Activated naive CD4-positive, alpha-beta T cell treated with anti-CD3 and anti-CD28 coated beads for 36 hours (primary cell): Measurements from ENCODE around the gene ZNF652. TPM values are rescaled to one million over a fixed set of nuclear protein-coding genes. Genes with fewer than 3 reads are reported as not detected.
"Not testable (repeated sequence)": the region's sequence is repeated elsewhere in the genome, so short reads cannot be mapped to it uniquely, and the experiment has no call there.

ENCODE experiments used
- CTCF ChIA-PET: fragments of 350-600 bp; sonication (Branson Sonifier 250); formaldehyde crosslinking; loops from one replicate; lab custom pipeline; 2021; ENCODE audit warnings: antibody characterized with exemption; lab: Charles Lee
- DNase-seq: peaks from one replicate; pipeline ENCODE4 v3.0.0-alpha.2; 2020
- H3K27ac Mint-ChIP-seq: one replicate; pipeline ENCODE4 v1.8.0; 2021; ENCODE audit warnings: mild to moderate bottlenecking, mixed read lengths
- H3K27me3 Mint-ChIP-seq: one replicate; pipeline ENCODE4 v1.8.0; 2021; ENCODE audit warnings: low read depth, mixed read lengths
- H3K36me3 Mint-ChIP-seq: one replicate; pipeline ENCODE4 v1.8.0; 2021; ENCODE audit warnings: low read depth, mixed read lengths
- H3K4me1 Mint-ChIP-seq: one replicate; pipeline ENCODE4 v1.8.0; 2021; ENCODE audit warnings: low read depth, mixed read lengths
- H3K4me3 Mint-ChIP-seq: one replicate; pipeline ENCODE4 v1.8.0; 2021; ENCODE audit warnings: mild to moderate bottlenecking, moderate library complexity, mixed read lengths
- H3K9me3 Mint-ChIP-seq: one replicate; pipeline ENCODE4 v1.8.0; 2021; ENCODE audit warnings: mixed read lengths
- intact Hi-C: fragments of 100-400 bp; cut with micrococcal nuclease; formaldehyde crosslinking; loops from one replicate; pipeline ENCODE4 v1.15.1; 2023
- total RNA-seq, 2 experiments: library from RNA; stranded (reverse); gene quantifications; one replicate each; pipeline ENCODE4 v1.2.3, GENCODE V29; 2021

ZNF652 gene
- total RNA-seq, 2 experiments from 2014 or later = 5.5 to 5.8 TPM

DNA sequence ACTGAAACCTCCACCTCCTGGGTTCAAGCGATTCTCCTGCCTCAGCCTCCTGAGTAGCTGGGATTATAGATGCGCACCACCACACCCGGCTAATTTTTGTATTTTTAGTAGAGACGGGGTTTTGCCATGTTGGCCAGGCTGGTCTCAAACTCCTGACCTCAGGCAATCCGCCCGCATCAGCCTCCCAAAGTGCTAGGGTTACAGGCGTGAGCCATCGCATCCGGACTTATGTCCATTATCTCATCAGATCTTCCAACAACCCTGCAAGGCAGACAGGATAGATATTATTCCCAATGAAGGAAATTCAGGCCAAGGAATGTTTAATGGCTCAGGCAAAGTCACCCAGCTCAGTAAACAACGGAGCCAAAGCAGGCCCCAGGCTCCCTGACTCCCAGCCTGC is 3.1 kb upstream of the ZNF652 start:
- H3K27me3 Mint-ChIP-seq, H3K4me3 Mint-ChIP-seq, intact Hi-C loops, H3K9me3 Mint-ChIP-seq, DNase-seq, H3K4me1 Mint-ChIP-seq, H3K27ac Mint-ChIP-seq, H3K36me3 Mint-ChIP-seq: not testable (repeated sequence)
- CTCF ChIA-PET = interaction anchor here (1.0 to 6.4 kb wide), 5 partner anchors 15 to 48 kb away, joined by 3 to 105 read pairs (median 5); no protein-coding TSS in a partner anchor

DNA sequence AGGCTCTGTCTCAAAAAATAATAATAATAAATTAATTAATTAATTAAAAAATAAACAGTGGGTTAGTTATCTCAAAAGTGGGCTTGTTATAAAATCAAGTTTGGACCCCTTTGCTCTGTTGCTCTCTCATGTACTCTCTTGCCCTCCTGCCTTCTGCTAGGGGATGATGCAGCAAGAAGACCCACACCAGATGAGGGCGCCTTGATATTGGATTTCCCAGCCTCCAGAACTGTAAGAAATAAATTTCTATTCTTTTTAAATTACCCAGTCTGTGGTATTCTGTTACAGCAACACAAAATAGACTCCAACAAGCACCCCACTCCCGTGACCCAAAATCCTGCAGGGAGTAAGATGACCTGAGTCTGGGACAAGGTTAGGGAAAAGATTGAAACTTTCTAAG is 2.1 kb upstream of the ZNF652 start:
- Mint-ChIP-seq H3K4me1 (peaks cover 18% of the 10 kb centered on the region), H3K9me3 (no peaks in the 10 kb centered on the region), H3K27ac (no peak overlapping the region), H3K4me3 (no peak overlapping the region), H3K27me3 (no peaks in the 10 kb centered on the region), H3K36me3 (no peaks in the 10 kb centered on the region)
- intact Hi-C loops = loop anchor here (5.0 kb wide), 1 partner anchor 693 kb away; the partner anchor contains the start of gene ITGA3
- CTCF ChIA-PET = interaction anchor here (1.0 to 6.4 kb wide), 5 partner anchors 14 to 192 kb away, joined by 3 to 105 read pairs (median 4); no protein-coding TSS in a partner anchor
- no peak for DNase-seq

DNA sequence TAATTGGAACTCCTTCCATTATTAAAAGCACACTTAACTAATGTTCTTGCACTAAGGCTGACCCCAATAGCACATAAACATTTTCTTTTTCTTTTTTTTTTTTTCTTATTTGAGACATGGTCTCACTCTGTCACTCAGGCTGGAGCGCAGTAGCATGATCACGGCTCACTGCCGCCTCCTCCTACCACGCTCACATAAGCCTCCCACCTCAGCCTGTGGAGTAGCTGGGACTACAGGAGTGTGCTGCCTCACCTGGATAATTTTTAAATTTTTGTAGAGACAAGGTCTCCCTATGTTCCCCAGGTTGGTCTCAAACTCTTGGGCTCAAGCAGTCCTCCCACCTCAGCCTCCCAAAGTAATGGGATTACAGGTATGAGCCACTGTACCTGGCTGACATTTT is 1.2 kb upstream of the ZNF652 start:
- no peak for DNase-seq
- Mint-ChIP-seq H3K27ac (no peak overlapping the region), H3K4me3 (no peak overlapping the region), H3K9me3 (no peaks in the 10 kb centered on the region), H3K27me3 (no peaks in the 10 kb centered on the region), H3K4me1 (peaks cover 27% of the 10 kb centered on the region), H3K36me3 (no peaks in the 10 kb centered on the region)
- intact Hi-C loops = loop anchor here (5.0 kb wide), 1 partner anchor 694 kb away; the partner anchor contains the start of gene ITGA3
- CTCF ChIA-PET = interaction anchor here (1.0 to 1.8 kb wide), 5 partner anchors 24 to 193 kb away, joined by 3 to 5 read pairs (median 3); no protein-coding TSS in a partner anchor

DNA sequence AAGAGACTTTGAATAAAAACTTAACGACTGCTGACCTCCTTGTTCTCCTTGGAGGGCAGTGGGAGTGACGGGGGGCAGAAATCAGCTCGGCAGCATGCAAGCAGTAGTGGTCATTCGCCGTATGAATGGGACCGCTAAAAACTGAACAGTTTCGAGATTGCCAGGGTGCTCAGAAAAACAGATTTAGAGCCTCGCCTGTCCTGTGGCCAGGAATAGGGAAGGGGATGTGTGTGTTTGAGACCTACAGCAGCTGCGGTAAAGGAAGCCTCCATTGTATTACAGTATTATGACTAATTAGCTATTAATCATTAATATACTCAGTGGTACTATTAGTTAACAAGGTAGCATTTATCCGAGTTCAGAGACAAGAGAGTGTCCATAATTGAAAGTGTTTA is 670 bp upstream of the ZNF652 start:
- CTCF ChIA-PET = interaction anchor here (0.6 to 1.2 kb wide), 5 partner anchors 24 to 205 kb away, joined by 3 to 5 read pairs (median 3); no protein-coding TSS in a partner anchor
- Mint-ChIP-seq H3K9me3 (no peaks in the 10 kb centered on the region), H3K4me1 (peaks cover 32% of the 10 kb centered on the region), H3K36me3 (no peaks in the 10 kb centered on the region), H3K4me3 (peak overlapping the region; percentile 86), H3K27me3 (no peaks in the 10 kb centered on the region), H3K27ac (peak overlapping the region; percentile 83)
- intact Hi-C loops = loop anchor here (1.0 to 5.0 kb wide), 6 partner anchors 20 to 695 kb away; partner anchors contain the start of genes FAM117A, ITGA3 and SPOP
- DNase-seq = no peak

DNA sequence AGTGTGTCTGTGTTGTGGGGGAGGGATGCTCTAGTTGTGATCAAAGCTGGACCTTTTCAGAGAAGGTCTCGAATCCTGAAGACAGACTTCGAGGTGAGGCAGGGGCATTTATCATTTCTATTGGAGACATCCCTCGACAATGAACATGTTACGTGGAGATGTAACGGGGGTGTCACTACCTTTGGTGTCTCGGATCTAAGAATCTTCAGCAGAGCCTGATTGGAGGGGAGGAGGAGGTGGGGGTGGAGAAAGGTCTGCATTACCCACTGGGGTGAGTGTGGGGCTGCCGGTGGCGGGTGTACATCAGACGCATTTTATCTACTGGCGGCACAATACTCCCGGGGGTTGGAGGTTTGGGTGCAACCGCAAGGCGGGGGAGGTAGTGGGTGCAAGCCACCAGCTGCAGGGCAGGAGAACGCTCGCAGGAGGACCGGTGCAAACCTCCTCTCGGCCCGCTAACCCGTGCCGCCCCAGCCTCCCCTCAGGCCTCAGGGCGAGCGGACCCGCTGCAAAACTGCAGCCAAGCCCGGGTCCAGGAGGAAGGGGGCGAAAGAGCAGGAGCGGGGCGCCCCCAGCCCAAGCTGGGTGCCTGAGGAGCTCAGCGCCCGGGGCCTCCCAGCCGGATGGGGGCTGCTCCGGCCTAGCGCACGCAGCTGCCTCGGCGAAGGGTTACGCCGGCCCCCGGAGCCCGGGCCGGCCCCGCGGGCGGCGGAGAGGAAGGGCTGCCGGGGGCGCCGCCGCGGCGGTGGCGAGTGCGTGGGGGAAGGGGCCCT is 735 bp downstream of the ZNF652 start:
- no peaks in the 10 kb centered on the region for H3K36me3 Mint-ChIP-seq
- CTCF ChIA-PET = interaction anchor here (0.6 to 1.6 kb wide), 5 partner anchors 19 to 284 kb away, joined by 3 to 6 read pairs (median 3); no protein-coding TSS in a partner anchor
- peak overlapping the region; percentile 93 for H3K27ac Mint-ChIP-seq
- intact Hi-C loops = loop anchor here (1.0 to 5.0 kb wide), 5 partner anchors 8 to 696 kb away; partner anchors contain the start of genes ITGA3 and PHB1
- H3K9me3 Mint-ChIP-seq = no peaks in the 10 kb centered on the region
- H3K27me3 Mint-ChIP-seq = no peaks in the 10 kb centered on the region
- DNase-seq = peak; percentile 63
- H3K4me1 Mint-ChIP-seq = peaks cover 40% of the 10 kb centered on the region
- peak overlapping the region; percentile 90 for H3K4me3 Mint-ChIP-seq

DNA sequence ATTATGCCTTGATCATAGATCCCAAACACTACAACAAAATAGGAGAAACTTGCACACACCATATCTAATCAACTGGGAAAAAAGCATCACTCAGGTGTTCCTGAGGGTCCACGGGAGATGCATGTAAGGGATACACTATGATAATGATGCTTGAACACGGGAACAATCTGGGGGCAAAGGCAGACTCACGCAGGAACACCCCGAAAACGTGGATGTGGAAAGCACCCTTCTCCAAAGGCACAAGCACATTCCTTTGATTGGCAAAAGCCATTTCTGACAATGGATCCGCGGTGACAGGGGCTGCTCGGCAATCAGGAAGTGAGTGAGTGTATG is 1.3 kb downstream of the ZNF652 start:
- Mint-ChIP-seq H3K9me3 (no peaks in the 10 kb centered on the region), H3K27me3 (no peaks in the 10 kb centered on the region), H3K4me3 (peak overlapping the region; percentile 90), H3K4me1 (peaks cover 40% of the 10 kb centered on the region), H3K27ac (peak overlapping the region; percentile 93), H3K36me3 (no peaks in the 10 kb centered on the region)
- CTCF ChIA-PET = interaction anchor here (0.6 to 1.6 kb wide), 8 partner anchors 8 to 284 kb away, joined by 3 to 6 read pairs (median 3); no protein-coding TSS in a partner anchor
- intact Hi-C loops = loop anchor here (1.0 to 5.0 kb wide), 5 partner anchors 7 to 697 kb away; partner anchors contain the start of genes ITGA3 and PHB1
- peak; percentile 79 for DNase-seq

DNA sequence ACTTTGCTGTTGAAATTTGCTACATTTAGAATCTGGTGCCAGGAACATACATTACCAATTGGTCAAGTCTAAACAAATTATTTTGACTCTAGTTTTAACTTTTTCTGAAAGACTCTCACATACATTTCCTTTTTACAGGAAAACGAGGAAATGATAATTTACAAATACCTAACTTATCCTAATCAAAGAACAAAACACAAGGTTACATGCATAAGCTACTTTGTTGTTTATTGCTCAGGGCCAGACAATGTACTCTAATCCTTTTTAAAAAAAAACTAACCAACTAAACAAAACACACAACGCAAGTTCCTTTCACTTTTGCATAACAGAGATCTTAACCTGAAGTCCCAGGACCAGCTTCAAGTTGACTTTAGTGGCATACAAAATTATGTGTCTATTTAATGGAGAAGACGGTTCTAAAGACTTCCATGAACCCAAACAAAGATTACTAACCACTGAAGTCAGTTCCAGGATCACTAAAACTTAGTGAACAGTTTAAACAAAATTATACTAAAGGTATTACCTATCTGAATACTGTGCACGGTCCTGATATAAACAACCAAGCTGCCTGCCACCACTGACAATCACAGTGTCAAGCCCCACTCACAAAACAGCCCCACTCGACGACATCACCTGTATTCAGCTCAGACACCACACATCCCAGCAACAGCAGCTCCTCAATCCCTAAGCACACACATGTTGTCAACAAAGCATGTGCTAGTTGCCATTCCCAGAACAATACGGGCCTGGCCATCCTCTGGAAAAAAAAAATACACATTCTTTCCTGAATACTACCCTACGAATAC is 1.9 kb downstream of the ZNF652 start:
- H3K27ac Mint-ChIP-seq = peak overlapping the region; percentile 93

DNA sequence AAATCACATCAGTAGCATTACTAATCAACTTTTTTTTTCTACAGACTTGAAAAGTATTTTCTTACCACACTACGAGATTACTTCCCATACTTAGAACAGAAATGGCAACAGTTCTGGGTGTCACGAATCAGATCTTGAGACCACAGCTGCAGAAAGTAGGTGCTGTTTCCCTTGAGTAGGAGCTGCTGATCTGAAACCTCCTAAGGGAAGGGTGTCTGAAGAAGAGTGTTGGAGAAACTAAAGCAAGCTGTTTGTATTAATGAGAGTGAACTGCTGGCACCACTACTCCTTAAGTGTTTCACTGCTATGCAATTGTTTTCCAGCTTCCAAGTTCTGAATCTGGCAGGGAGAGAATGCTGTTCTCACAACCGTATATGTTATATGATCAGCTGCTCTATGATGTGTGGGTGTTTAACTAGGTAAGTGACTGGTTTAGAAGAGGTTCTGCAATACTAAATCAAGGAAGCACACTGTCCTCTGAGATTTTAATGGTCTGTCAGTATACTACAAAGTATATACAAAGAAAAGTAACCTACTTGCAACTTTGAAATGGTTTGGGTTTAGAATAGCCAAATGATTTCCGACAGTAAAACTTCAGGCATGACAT is 3.3 kb downstream of the ZNF652 start:
- Mint-ChIP-seq H3K9me3 (no peaks in the 10 kb centered on the region), H3K4me1 (peaks cover 44% of the 10 kb centered on the region), H3K4me3 (peak overlapping the region; percentile 40), H3K27me3 (no peaks in the 10 kb centered on the region), H3K27ac (peak overlapping the region; percentile 47), H3K36me3 (no peaks in the 10 kb centered on the region)
- DNase-seq = peak; percentile 52
- intact Hi-C loops = loop anchor here (1.0 to 2.0 kb wide), 2 partner anchors 15 to 36 kb away; no protein-coding TSS in a partner anchor
- CTCF ChIA-PET = interaction anchor here (1.3 to 2.4 kb wide), 3 partner anchors 10 to 43 kb away, joined by 7 to 11 read pairs (median 10); no protein-coding TSS in a partner anchor

More for the DNA sequence above, 1.9 kb downstream of the ZNF652 start:
- intact Hi-C loops = loop anchor here (2.0 to 5.0 kb wide), 3 partner anchors 37 to 697 kb away; partner anchors contain the start of gene ITGA3
- DNase-seq = peak; percentile 30
- CTCF ChIA-PET = interaction anchor here (0.6 to 2.4 kb wide), 10 partner anchors 8 to 276 kb away, joined by 3 to 11 read pairs (median 3); no protein-coding TSS in a partner anchor
- H3K27me3 Mint-ChIP-seq = no peaks in the 10 kb centered on the region
- peaks cover 40% of the 10 kb centered on the region for H3K4me1 Mint-ChIP-seq
- H3K36me3 Mint-ChIP-seq = no peaks in the 10 kb centered on the region
- no peaks in the 10 kb centered on the region for H3K9me3 Mint-ChIP-seq
- H3K4me3 Mint-ChIP-seq = peak overlapping the region; percentile 90

DNA sequence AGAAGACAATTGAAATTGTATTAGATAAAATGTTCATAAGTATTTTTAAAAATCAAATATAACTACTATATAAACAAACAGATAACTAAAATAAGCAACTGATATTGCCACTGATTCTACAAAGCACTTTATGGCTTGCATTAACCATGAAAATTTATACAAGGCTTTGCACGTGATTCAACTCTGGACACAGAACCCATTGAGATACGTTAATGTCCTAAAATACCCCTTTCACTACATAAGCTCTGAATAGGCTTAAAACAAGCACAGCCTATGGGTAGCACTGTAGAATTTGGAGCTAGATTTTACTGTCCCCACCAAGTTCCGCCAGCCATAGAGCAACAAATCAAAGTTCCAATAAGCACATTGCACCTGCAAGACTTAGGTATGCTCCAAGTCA is 4.5 kb downstream of the ZNF652 start:
- Mint-ChIP-seq H3K27me3 (no peaks in the 10 kb centered on the region), H3K4me1 (peaks cover 53% of the 10 kb centered on the region), H3K9me3 (no peaks in the 10 kb centered on the region), H3K27ac (no peak overlapping the region), H3K36me3 (no peaks in the 10 kb centered on the region), H3K4me3 (no peak overlapping the region)
- DNase-seq = no peak
- CTCF ChIA-PET = interaction anchor here (0.6 to 0.9 kb wide), 2 partner anchors 12 to 43 kb away, joined by 3 read pairs; no protein-coding TSS in a partner anchor
- intact Hi-C loops = no loop called here

DNA sequence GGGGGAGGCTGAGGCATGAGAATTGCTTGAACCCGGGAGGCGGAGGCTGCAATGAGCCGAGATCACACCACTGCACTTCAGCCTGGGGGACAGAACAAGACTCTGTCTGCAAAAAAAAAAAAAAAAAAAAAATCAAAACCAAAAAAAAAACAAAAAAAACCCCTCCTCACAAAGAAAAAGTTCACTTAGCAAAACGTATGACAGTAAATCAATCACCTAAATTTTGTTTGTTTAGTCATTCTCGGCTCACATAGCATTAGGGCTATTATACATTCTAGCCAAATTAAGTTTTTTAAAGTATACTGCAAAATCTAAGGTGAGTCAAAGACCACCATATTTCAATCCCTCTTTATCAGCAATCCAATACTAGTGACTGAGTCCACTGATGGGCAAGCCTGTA is 5.7 kb downstream of the ZNF652 start:
- H3K36me3 Mint-ChIP-seq = no peaks in the 10 kb centered on the region
- CTCF ChIA-PET = interaction anchor here (0.6 kb wide), 1 partner anchor 27 kb away, joined by 3 read pairs; no protein-coding TSS in a partner anchor

DNA sequence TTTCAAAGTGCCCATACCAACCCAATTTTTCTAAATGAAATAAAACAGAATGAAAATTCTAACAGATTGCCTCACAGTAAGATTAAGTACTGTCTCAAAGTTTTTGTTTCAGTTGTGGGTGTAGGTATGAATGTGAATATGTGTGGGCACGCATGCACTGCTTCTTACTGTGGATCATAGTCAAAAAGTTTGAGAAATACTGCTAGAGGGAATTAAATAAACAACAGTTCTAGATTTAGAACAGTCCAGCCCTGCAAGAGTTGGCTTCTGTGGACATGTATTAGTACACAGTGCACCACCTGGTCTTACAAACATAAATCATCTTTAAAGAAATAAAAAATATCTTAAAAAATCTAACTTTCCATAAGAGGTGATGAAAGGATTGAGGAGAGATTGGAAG is 8.4 kb downstream of the ZNF652 start:
- peak overlapping the region; percentile 6 for H3K4me3 Mint-ChIP-seq
- H3K27me3 Mint-ChIP-seq = no peaks in the 10 kb centered on the region
- CTCF ChIA-PET = interaction anchor here (1.1 to 1.2 kb wide), 2 partner anchors 39 to 54 kb away, joined by 3 read pairs; no protein-coding TSS in a partner anchor
- intact Hi-C loops = loop anchor here (1.0 kb wide), 1 partner anchor 8 kb away; no protein-coding TSS in a partner anchor
- H3K36me3 Mint-ChIP-seq = peaks cover 3% of the 10 kb centered on the region
- peak; percentile 19 for DNase-seq
- no peak overlapping the region for H3K27ac Mint-ChIP-seq
- no peaks in the 10 kb centered on the region for H3K9me3 Mint-ChIP-seq
- peaks cover 46% of the 10 kb centered on the region for H3K4me1 Mint-ChIP-seq

More for the DNA sequence above, 5.7 kb downstream of the ZNF652 start:
- DNase-seq = no peak
- H3K4me3 Mint-ChIP-seq = no peak overlapping the region
- intact Hi-C loops = no loop called here
- H3K9me3 Mint-ChIP-seq = no peaks in the 10 kb centered on the region
- H3K27me3 Mint-ChIP-seq = no peaks in the 10 kb centered on the region
- no peak overlapping the region for H3K27ac Mint-ChIP-seq
- H3K4me1 Mint-ChIP-seq = peaks cover 59% of the 10 kb centered on the region
